ENCODE results near the gene TTLL5. TPM values are rescaled to one million over a fixed set of nuclear protein-coding genes. Genes with fewer than 3 reads are reported as not detected.

The TTLL5 gene
- total and polyA plus RNA-seq, 2 of the 4 experiments (the other 2 are of a cell fraction), result 11.9 to 16.7 TPM

GRCh38 chr14:75654127-75654732, 6.8 kb upstream of the TTLL5 start (continued):
- TF ChIP-seq MAZ (IDR thresholded peaks at IDR 0.05; ENCODE audit: borderline replicate concordance, low read depth, low read length), result no peak

- no peaks in the 10 kb centered on the region for H4K20me1 ChIP-seq (ENCODE audit: insufficient read depth, low read length)
- no peak overlapping the region for H4K91ac ChIP-seq (ENCODE audit: insufficient read depth, low read depth, low read length)
- no peak overlapping the region for H4K5ac ChIP-seq (ENCODE audit: low read depth, low read length)
- no peak overlapping the region for H4K8ac ChIP-seq (ENCODE audit: low read depth in 2 of 2, low read length in 2 of 2)
- H3K4me1 ChIP-seq (ENCODE audit: control insufficient read depth, insufficient read depth, low read length), result no peaks in the 10 kb centered on the region
- no peak overlapping the region for H2AK9ac ChIP-seq (replicated peaks; ENCODE audit: low read depth, low read length, poor library complexity)
- no peak overlapping the region for H2BK15ac ChIP-seq (ENCODE audit: low read depth, low read length)
- no peak overlapping the region for H2AFZ ChIP-seq (replicated peaks; ENCODE audit: low read length, poor library complexity)
- no peak overlapping the region for H2BK120ac ChIP-seq (ENCODE audit: low read depth, low read length)
- in situ Hi-C loops (cut with MboI; ENCODE audit: low sequenced_read_pairs) (no loop called here), intact Hi-C loops (cut with micrococcal nuclease) (loop anchor here (2.0 kb wide), 1 partner anchor 166 kb away; no protein-coding TSS in a partner anchor), dilution Hi-C loops (cut with HindIII; ENCODE audit: low sequenced_read_pairs, unreplicated experiment) (no loop called here)
- CTCF ChIA-PET, result interaction anchor here (9.8 kb wide), 1 partner anchor 77 kb away, joined by 125 read pairs; the partner anchor contains the start of gene FLVCR2
- DNase-seq, result no peak
- no peak overlapping the region for H2BK5ac ChIP-seq (ENCODE audit: low read depth, low read length, poor library complexity, severe bottlenecking)
- no TSS peak for BruUV-seq (replicated peaks)
- H3K4ac ChIP-seq (ENCODE audit: low read depth, low read length), result no peak overlapping the region
- H3K9me1 ChIP-seq (ENCODE audit: insufficient read depth, low read length), result no peaks in the 10 kb centered on the region
- WGBS, 2 experiments (ENCODE audit: extremely low coverage in 2 of 2, insufficient read length in 1 of 2), result 0% methylated on average over 1 of the region's 1 CpG; no CpG with 5 or more reads in 1 of the 2 experiments
- H3K56ac ChIP-seq (ENCODE audit: extremely low read depth, insufficient read depth, low read length), result no peak overlapping the region
- H2AK5ac ChIP-seq (ENCODE audit: low read depth, low read length), result no peak overlapping the region
- H2BK20ac ChIP-seq (ENCODE audit: low read depth, low read length), result no peak overlapping the region
- H3K27ac ChIP-seq (ENCODE audit: insufficient read depth, low read length), result no peak overlapping the region
- no peak overlapping the region for H3K4me3 ChIP-seq (ENCODE audit: insufficient read depth, low read depth, low read length)
- no peak overlapping the region for H3K9ac ChIP-seq (ENCODE audit: low read depth, low read length)
- no peak overlapping the region for H3K4me2 ChIP-seq (ENCODE audit: low read depth, low read length)
- no peaks in the 10 kb centered on the region for H3K79me1 ChIP-seq (ENCODE audit: low read depth in 1 of 2, low read length in 2 of 2)
- no peak overlapping the region for H3K14ac ChIP-seq (replicated peaks; ENCODE audit: low read depth, low read length)
- H3K18ac ChIP-seq (ENCODE audit: low read depth, low read length), result no peak overlapping the region
- H3K36me3 ChIP-seq (ENCODE audit: control insufficient read depth, insufficient read depth, low read length), result peaks cover 9% of the 10 kb centered on the region; the same call in 1 of the 2 replicates
- no peaks in the 10 kb centered on the region for H3K27me3 ChIP-seq (ENCODE audit: control insufficient read depth, insufficient read depth, low read length)
- POLR2A ChIA-PET (ENCODE audit: unreplicated experiment), result interaction anchor here (1.1 kb wide), 1 partner anchor 78 kb away, joined by 3 read pairs; no protein-coding TSS in a partner anchor
- no peaks in the 10 kb centered on the region for H3K9me3 ChIP-seq (ENCODE audit: control insufficient read depth, insufficient read depth, low read length)
- no peak overlapping the region for H3K23ac ChIP-seq (ENCODE audit: low read depth, low read length)
- no peak for ATAC-seq (ENCODE audit: low read depth)
- TF ChIP-seq MXI1 (IDR thresholded peaks at IDR 0.05; ENCODE audit: borderline replicate concordance, low read depth, low read length), result no peak
- TF ChIP-seq MAFK (IDR thresholded peaks at IDR 0.05; ENCODE audit: low read depth, low read length), result no peak
- no peak for TF ChIP-seq MAZ (IDR thresholded peaks at IDR 0.05; ENCODE audit: borderline replicate concordance, low read depth, low read length)
- no peak for TF ChIP-seq NFE2L2 (IDR thresholded peaks at IDR 0.05; ENCODE audit: low read depth, low read length)
- TF ChIP-seq SMC3 (IDR thresholded peaks at IDR 0.05; ENCODE audit: low read depth, low read length), result no peak
- TF ChIP-seq CHD1 (IDR thresholded peaks at IDR 0.05; ENCODE audit: low read depth, low read length), result no peak
- no peak for TF ChIP-seq RFX5 (IDR thresholded peaks at IDR 0.05; ENCODE audit: low read depth, low read length)
- no peak for TF ChIP-seq FOS (IDR thresholded peaks at IDR 0.05; ENCODE audit: low read depth, low read length)
- no peak for TF ChIP-seq USF2 (IDR thresholded peaks at IDR 0.05; ENCODE audit: low read depth, low read length)
- no peak for TF ChIP-seq CEBPB (IDR thresholded peaks at IDR 0.05; ENCODE audit: low read depth, low read length)
- TF ChIP-seq CTCF (conservative IDR thresholded peaks at IDR 0.05; ENCODE audit: low read depth, low read length), result no peak
- TF ChIP-seq POLR2A (IDR thresholded peaks at IDR 0.05; ENCODE audit: low read depth, low read length), result no peak
- TF ChIP-seq RCOR1 (IDR thresholded peaks at IDR 0.05; ENCODE audit: insufficient replicate concordance, low read length), result no peak
- TF ChIP-seq BHLHE40 (IDR thresholded peaks at IDR 0.05; ENCODE audit: low read depth, low read length), result no peak
Observed at GRCh38 chr14:75655235-75655634, 5.8 kb upstream of the TTLL5 start.
